Brain pericyte (primary cell): ENCODE measurements around the gene CELA3A.

Experiments
- DNase-seq: peaks from one replicate; pipeline ENCODE4 v3.0.0-alpha.2; 2012; ENCODE audit warnings: low read depth, low spot score

CELA3A gene

DNA sequence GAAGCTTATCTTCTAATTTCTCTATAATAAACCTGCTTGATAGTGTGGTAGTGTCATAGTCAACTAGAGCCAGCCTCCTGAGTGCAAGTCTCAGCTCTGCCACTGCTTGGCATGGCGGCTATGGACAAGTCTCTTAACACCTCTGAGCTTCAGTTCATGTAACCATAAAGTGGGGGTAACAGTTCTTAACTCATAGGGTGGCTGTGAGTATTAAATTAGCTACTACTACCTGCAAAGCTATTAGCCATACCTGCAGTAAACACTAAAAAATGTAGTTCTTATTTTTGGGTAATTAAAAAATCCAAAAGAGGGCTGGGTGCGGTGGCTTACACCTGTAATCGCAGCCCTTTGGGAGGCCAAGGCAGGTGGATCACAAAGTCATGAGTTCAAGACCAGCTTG is 48.9 kb downstream of the CELA3A start:
- no peak for DNase-seq

DNA sequence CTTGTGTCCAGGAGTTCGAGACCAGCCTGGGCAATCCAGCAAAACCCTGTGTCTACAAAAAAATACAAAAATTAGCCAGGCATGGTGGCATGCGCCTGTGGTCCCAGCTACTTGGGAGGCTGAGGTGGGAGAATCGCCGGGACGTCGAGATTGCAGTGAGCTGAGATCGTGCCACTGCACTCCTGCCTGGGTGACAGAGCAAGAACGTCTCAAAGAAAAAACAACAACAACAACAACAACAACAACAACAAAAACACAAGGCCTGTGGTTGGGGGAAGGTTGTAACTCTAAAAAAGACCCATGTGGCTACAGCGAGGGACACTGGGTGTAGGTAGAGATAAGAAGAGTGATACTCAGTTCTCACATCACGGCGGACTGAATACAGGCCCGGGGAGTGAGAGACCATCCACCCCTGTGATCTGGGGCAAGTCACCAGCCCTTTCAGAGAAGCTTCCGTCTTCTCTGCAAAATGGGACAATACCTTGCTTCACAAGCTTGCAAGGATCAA is 50.2 kb downstream of the CELA3A start:
- DNase-seq = no peak

DNA sequence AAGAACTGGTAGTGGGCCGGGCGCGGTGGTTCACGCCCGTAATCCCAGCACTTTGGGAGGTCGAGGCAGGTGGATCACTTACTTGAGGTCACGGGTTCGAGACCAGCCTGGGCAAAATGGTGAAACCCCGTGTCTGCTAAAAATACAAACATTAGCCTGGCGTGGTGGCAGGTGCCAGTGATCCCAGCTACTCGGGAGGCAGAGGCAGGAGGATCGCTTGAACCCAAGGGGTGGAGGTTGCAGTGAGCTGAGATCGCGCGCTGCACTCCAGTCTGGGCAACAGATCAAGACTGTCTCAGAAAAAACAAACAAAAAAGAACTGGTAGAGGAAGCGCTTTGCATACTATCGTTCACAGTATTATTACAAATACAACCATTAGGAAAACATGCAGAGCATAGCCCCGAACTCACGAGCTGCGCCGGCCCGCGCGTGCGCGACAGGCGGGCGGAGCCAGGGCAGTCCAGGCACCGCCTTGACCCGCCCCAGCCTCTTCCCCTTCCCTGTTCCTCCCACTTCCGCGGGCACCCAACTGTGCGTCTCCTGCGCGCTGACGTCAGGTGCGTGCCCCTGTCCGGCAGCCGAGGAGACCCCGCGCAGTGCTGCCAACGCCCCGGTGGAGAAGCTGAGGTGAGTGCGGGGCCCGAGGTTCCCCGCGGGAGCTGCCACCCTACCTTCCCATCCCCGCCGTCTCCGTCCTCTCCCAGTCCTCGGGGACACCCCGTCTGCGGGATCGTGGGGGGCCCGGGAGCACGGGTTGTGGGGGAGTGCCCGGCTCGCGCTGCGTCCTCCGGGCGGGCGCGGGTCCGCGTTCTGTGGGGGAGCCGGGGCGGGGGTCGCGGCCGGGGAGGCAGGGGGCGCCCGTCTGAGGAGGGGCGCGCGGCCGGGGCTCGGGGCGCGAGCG is 50.9 kb downstream of the CELA3A start, which contains the start of gene CDC42:
TSS of gene CDC42 (plus strand) at position 595 of the 902 bp plus-strand sequence. CDS start 25,770 bp downstream, outside the sequence.
- DNase-seq = peak; percentile 84

DNA sequence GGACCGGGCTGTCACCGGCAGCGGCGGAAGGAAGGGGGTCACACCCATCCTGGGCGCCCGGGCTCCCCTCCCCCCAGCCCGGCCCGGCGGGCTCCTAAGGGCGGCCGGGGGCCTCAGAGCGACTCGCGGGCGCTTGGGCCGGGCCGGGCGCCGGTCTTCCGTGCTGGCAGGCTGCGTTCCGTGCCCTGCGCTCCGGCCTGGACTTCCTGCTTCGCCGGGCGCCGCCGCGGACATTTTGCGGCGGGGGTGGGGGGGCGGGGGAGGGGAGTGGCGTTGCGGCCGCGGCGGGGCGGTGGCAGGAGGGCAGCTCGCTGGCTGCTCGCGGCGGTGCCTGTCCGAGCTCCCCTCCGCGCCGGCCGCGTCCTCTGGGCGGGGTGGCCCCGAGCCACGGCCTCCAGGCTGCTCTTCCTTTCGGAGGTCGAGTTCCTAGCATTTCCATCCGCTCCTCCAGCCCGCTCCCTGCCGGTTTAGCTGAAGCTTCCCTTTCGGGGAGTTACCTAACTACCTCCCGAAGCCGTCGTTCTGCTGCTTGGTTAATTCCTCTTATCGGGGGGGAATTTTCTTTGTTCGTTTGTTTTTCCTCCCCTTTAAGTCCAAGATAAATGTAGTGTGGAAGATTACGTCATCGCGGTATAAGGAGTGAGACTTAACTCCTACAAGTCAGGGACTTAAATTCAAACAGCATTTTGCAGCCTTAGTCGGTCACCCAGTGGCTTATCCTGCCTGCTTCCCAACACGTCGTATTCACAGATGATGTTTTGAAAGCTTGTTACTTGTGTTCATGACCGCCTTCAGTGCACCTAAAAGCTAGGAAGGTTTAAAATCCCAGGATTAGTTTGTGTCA is 51.8 kb downstream of the CELA3A start:
- DNase-seq = peak; percentile 27

DNA sequence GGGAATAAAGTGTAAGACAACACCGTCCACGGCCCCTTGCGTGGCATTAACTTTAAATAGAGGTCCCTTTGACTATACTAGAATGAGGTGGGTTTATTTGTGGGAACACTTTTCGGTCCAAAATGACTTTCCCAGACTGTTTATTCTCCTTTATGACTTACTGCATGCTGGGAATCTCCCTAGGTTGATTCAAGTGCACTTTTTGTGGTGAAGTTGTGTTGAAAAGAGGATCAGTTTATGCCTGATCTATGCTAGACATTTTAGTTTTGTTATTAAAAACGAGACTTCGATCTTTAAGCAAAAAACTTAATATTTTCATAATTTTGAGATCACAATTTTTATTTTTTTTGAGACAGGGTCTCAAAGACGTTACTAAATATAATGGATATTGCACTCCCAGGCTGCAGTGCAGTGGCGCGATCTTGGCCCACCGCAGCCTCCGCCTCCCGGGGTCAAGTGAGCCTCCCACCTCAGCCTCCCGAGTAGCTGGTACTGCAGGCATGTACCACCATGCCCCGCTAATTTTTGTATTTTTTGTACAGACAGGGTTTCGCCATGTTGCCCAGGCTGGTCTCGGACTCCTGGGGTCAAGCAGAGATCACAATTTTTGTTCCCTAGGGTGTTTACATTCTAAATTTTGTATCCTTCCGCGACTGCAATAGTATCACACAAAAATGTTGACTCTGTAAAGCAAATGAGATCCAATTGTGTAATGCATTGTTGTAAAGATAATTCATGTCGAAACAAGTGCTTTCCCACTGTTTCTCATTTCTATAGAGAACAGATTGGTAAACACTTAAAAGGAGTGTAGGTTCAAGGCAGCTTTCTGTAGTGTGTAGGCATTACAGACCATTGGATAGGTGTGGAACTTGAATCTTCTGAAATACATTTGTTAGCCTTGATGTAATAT is 52.7 kb downstream of the CELA3A start:
- DNase-seq = no peak

DNA sequence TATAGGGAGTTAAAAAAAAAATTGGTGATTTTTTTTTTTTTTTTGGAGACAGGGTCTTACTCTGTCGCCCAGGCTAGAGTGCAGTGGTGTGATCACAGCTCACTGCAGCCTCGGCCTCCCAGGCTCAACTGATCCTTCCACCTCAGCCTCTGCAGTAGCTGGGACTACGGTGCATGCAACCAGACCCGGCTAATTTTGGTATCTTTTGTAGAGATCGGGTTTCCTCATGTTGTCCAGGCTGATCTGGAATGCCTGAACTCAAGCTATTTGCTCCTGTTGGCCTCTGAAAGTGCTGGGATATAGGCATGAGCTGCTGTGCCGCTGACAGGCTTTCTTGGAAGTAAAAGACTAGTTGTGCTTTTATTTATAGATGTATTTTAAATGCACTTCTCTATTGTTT is 54.0 kb downstream of the CELA3A start:
- no peak for DNase-seq

DNA sequence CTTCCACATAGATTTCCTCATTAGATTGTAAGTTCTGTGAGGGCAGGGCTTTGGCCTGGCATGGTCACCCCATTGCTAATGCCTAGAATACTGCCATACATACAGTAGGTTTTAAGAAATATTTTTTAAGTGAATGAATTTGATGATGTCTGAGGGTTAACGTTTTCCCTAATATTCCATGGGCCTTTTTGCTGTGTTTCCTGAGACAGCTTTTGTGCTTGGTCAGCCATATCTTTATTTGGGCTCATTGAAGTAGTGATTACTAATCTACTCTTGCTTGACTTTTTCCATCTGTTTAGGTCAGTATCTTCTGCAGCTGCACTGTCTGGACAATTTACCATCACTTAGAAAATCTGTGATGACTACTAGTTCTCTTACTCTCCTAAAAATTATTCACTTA is 54.6 kb downstream of the CELA3A start:
- DNase-seq = no peak

DNA sequence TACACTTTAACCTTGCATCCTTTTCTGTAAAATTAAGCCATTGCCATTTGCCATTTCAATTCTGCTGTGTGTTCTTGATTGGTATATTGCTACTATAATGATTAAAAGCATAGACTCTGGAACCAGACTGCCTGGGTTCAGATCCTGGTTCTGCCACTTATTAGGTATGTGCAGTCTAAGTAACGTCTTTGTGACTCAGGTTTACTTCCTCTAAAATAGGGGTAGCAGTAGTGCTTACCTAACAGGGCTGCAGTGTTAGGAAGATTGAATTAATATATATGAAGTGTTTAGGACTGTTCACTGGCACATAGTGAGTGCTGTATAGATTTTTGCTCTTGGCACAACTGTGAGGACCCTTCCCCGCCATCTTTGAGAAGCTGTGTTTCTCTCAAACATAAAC is 55.5 kb downstream of the CELA3A start:
- no peak for DNase-seq

DNA sequence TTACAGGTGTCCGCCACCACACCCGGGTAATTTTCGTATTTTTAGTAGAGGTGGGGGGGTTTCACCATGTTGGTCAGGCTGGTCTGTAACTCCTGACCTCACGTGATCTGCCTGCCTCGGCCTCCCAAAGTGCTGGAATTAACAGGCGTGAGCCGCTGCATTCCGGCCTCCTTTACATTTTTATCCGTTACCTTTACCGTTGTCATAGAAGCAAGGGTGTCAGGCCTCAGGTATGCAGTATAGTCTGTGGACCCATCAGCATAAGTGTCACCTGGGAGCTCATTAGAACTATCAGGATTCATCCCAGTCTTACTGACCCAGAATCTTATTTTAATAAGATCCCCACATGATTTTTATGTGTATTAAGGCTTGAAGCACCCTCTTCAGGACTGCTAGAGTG is 56.4 kb downstream of the CELA3A start:
- DNase-seq = no peak
